Common myeloid progenitor, CD34-positive (primary cell): ENCODE data around the gene KCNA10.

Source experiments
- CTCF ChIA-PET: fragments of 350-600 bp; sonication (Branson Sonifier 250); formaldehyde crosslinking; loops from one replicate; lab custom pipeline; 2021; ENCODE audit warnings: antibody characterized with exemption; lab: Charles Lee
- POLR2A ChIA-PET: fragments of 350-600 bp; sonication (Branson Sonifier 250); formaldehyde crosslinking; loops from one replicate; lab custom pipeline; 2021; ENCODE audit warnings: antibody characterized with exemption; lab: Charles Lee
- DNase-seq, 3 donors: peaks; one replicate each; pipeline versions ENCODE4 v3.0.0 to v3.0.0-alpha.2; 2013
- H3K27ac ChIP-seq, 2 experiments: 1 replicate in 1 of 2; 2 replicates in 1 of 2; pipeline ENCODE4 v1.7.0; 2013; ENCODE audit warnings: inconsistent platforms in 2 of 2, low read length in 2 of 2, mild to moderate bottlenecking in 2 of 2, low read depth in 1 of 2, moderate library complexity in 1 of 2; ENCODE audit not compliant: severe bottlenecking in 2 of 2, insufficient read depth in 1 of 2, poor library complexity in 1 of 2
- H3K27me3 ChIP-seq, 5 experiments: replicated peaks in 2 of 5; 1 replicate in 3 of 5; 2 replicates in 2 of 5; pipeline versions ENCODE4 v1.6.1 to v1.7.0; 2013; ENCODE audit warnings: low read length in 4 of 5, mild to moderate bottlenecking in 2 of 5, moderate library complexity in 2 of 5, inconsistent platforms in 1 of 5; ENCODE audit not compliant: insufficient read depth in 5 of 5, control insufficient read depth in 4 of 5
- H3K36me3 ChIP-seq, 4 experiments: 1 replicate in 2 of 4; 2 replicates in 2 of 4; pipeline versions ENCODE4 v1.6.1 to v1.7.0; 2013; ENCODE audit warnings: low read length in 3 of 4, control low read depth in 1 of 4, mild to moderate bottlenecking in 1 of 4; ENCODE audit not compliant: control insufficient read depth in 4 of 4, insufficient read depth in 4 of 4
- H3K4me1 ChIP-seq, 4 experiments: 1 replicate in 3 of 4; 2 replicates in 1 of 4; pipeline versions ENCODE4 v1.6.1 to v1.7.1; 2013; ENCODE audit warnings: low read length in 3 of 4, mild to moderate bottlenecking in 3 of 4, control low read depth in 1 of 4, inconsistent platforms in 1 of 4, moderate library complexity in 1 of 4; ENCODE audit not compliant: control insufficient read depth in 4 of 4, insufficient read depth in 4 of 4; ENCODE audit errors: control extremely low read depth in 1 of 4
- H3K4me3 ChIP-seq, 7 experiments: 1 replicate in 4 of 7; 2 replicates in 3 of 7; pipeline versions ENCODE4 v1.5.1 to v1.7.0; 2013; ENCODE audit warnings: mild to moderate bottlenecking in 7 of 7, low read length in 6 of 7, moderate library complexity in 6 of 7, inconsistent platforms in 2 of 7, low read depth in 2 of 7, control low read depth in 1 of 7; ENCODE audit not compliant: insufficient read depth in 4 of 7, control insufficient read depth in 1 of 7; ENCODE audit errors: extremely low read depth in 1 of 7
- H3K9me3 ChIP-seq, 5 experiments: 1 replicate in 4 of 5; 2 replicates in 1 of 5; pipeline versions ENCODE4 v1.6.1 to v1.7.1; 2013; ENCODE audit warnings: low read length in 4 of 5, mild to moderate bottlenecking in 2 of 5, inconsistent platforms in 1 of 5, low read depth in 1 of 5, moderate library complexity in 1 of 5; ENCODE audit not compliant: control insufficient read depth in 4 of 5, insufficient read depth in 2 of 5; ENCODE audit errors: control extremely low read depth in 1 of 5
- WGBS: methylation state at CpG from one replicate; pipeline ENCODE4 v1.1.5; 2013; ENCODE audit not compliant: insufficient coverage; 5-methylcytosine and 5-hydroxymethylcytosine counted together

KCNA10 gene

GRCh38 chr1:110477041-110477440 lies 41.9 kb downstream of the KCNA10 start:
- Histone ChIP-seq H3K4me3 (no peak overlapping the region), H3K36me3 (no peaks in the 10 kb centered on the region), H3K4me1 (peaks cover 0 to under 1% (median 0%) of the 10 kb centered on the region in 4 experiments), H3K27me3 (peaks cover 0 to 4% (median 0%) of the 10 kb centered on the region in 5 experiments), H3K9me3 (no peaks in the 10 kb centered on the region), H3K27ac (no peak overlapping the region)
- DNase-seq = peak in 2 of 3 donors; percentile 40 to 51
- ChIA-PET POLR2A (no interaction called here), CTCF (interaction anchor here (0.9 to 8.0 kb wide), 4 partner anchors 10 to 21 kb away, joined by 3 to 68 read pairs (median 5); no protein-coding TSS in a partner anchor)
- WGBS = 87% methylated on average over 2 of the region's 2 CpGs

- no peaks in the 10 kb centered on the region for H3K9me3 ChIP-seq
- no peak overlapping the region for H3K27ac ChIP-seq
- 73% methylated on average over 6 of the region's 10 CpGs for WGBS
- H3K4me3 ChIP-seq = no peak overlapping the region
- DNase-seq = no peak
- no peaks in the 10 kb centered on the region for H3K36me3 ChIP-seq
- POLR2A ChIA-PET = no interaction called here
- no peaks in the 10 kb centered on the region for H3K4me1 ChIP-seq
- H3K27me3 ChIP-seq = peaks cover 0 to 4% (median under 1%) of the 10 kb centered on the region in 5 experiments
- CTCF ChIA-PET = interaction anchor here (1.5 to 8.0 kb wide), 3 partner anchors 14 to 21 kb away, joined by 4 to 68 read pairs (median 6); no protein-coding TSS in a partner anchor
These were observed 42.8 kb downstream of the KCNA10 start for GRCh38 chr1:110476028-110476765.

GRCh38 chr1:110475362-110476027 lies 43.5 kb downstream of the KCNA10 start:
- H3K4me3 ChIP-seq = no peak overlapping the region
- 100% methylated on average over 5 of the region's 5 CpGs for WGBS
- peaks cover 0 to 4% (median 2%) of the 10 kb centered on the region in 5 experiments for H3K27me3 ChIP-seq
- no peak overlapping the region for H3K27ac ChIP-seq
- POLR2A ChIA-PET = no interaction called here
- no peaks in the 10 kb centered on the region for H3K36me3 ChIP-seq
- no peaks in the 10 kb centered on the region for H3K9me3 ChIP-seq
- H3K4me1 ChIP-seq = no peaks in the 10 kb centered on the region
- CTCF ChIA-PET = interaction anchor here (8.0 kb wide), 1 partner anchor 22 kb away, joined by 68 read pairs; no protein-coding TSS in a partner anchor
- no peak for DNase-seq

- H3K27me3 ChIP-seq = peaks cover 0 to 4% (median 2%) of the 10 kb centered on the region in 5 experiments
- H3K4me1 ChIP-seq = no peaks in the 10 kb centered on the region
- H3K9me3 ChIP-seq = no peaks in the 10 kb centered on the region
- ChIA-PET CTCF (interaction anchor here (0.8 to 2.2 kb wide), 6 partner anchors 9 to 278 kb away, joined by 3 to 11 read pairs (median 4); no protein-coding TSS in a partner anchor), POLR2A (no interaction called here)
- no peak overlapping the region for H3K4me3 ChIP-seq
- no peaks in the 10 kb centered on the region for H3K36me3 ChIP-seq
- WGBS = 97% methylated on average over 5 of the region's 6 CpGs
- no peak for DNase-seq
- no peak overlapping the region for H3K27ac ChIP-seq
These were observed 44.5 kb downstream of the KCNA10 start for GRCh38 chr1:110474444-110474843.

GRCh38 chr1:110472546-110472945 lies 46.4 kb downstream of the KCNA10 start:
- H3K4me1 ChIP-seq = no peaks in the 10 kb centered on the region
- no peaks in the 10 kb centered on the region for H3K9me3 ChIP-seq
- POLR2A ChIA-PET = no interaction called here
- no peaks in the 10 kb centered on the region for H3K36me3 ChIP-seq
- H3K27me3 ChIP-seq = peaks cover 0 to 4% (median 2%) of the 10 kb centered on the region in 5 experiments
- no peak overlapping the region for H3K27ac ChIP-seq
- H3K4me3 ChIP-seq = no peak overlapping the region
- WGBS = 85% methylated on average over 10 of the region's 10 CpGs
- no peak for DNase-seq
- CTCF ChIA-PET = interaction anchor here (1.2 to 2.2 kb wide), 4 partner anchors 12 to 25 kb away, joined by 4 to 11 read pairs (median 8); no protein-coding TSS in a partner anchor

GRCh38 chr1:110471131-110471530 lies 47.8 kb downstream of the KCNA10 start:
- no peak overlapping the region for H3K27ac ChIP-seq
- H3K27me3 ChIP-seq = peaks cover 0 to 4% (median 2%) of the 10 kb centered on the region in 5 experiments
- no peaks in the 10 kb centered on the region for H3K36me3 ChIP-seq
- 83% methylated on average over 1 of the region's 3 CpGs for WGBS
- ChIA-PET CTCF (interaction anchor here (8.1 kb wide), 1 partner anchor 26 kb away, joined by 96 read pairs; no protein-coding TSS in a partner anchor), POLR2A (no interaction called here)
- no peak overlapping the region for H3K4me3 ChIP-seq
- no peaks in the 10 kb centered on the region for H3K4me1 ChIP-seq
- DNase-seq = no peak
- no peaks in the 10 kb centered on the region for H3K9me3 ChIP-seq
